Stimulated activated CD8-positive, alpha-beta memory T cell treated with anti-CD3 and anti-CD28 coated beads, Interleukin-12 subunit alpha, Interleukin-12 subunit beta, amount 100 ng/mL, for 4 hours (primary cell): ENCODE measurements around the gene RAB33B.

ENCODE experiments used
- DNase-seq: peaks from one replicate; pipeline ENCODE4 v3.0.0-alpha.2; 2020; ENCODE audit warnings: low read depth

Gene RAB33B

GRCh38 chr4:139508581-139509237, 54.8 kb downstream of the RAB33B start:
- DNase-seq: no peak

- DNase-seq: no peak
These were observed 55.9 kb downstream of the RAB33B start for GRCh38 chr4:139509727-139510410.

GRCh38 chr4:139511320-139511719, 57.4 kb downstream of the RAB33B start:
- no peak for DNase-seq

- DNase-seq: no peak
These were observed 60.6 kb downstream of the RAB33B start for GRCh38 chr4:139514382-139515059.

- DNase-seq: no peak
These were observed 61.6 kb downstream of the RAB33B start for GRCh38 chr4:139515531-139515958.

- DNase-seq: no peak
These were observed 68.0 kb downstream of the RAB33B start for GRCh38 chr4:139521754-139522401.

GRCh38 chr4:139522457-139522856, 68.5 kb downstream of the RAB33B start:
- no peak for DNase-seq

GRCh38 chr4:139523076-139523475, 69.2 kb downstream of the RAB33B start:
- no peak for DNase-seq

GRCh38 chr4:139524062-139524631, 70.2 kb downstream of the RAB33B start:
- no peak for DNase-seq

- DNase-seq: no peak
These were observed 71.5 kb downstream of the RAB33B start for GRCh38 chr4:139525414-139525813.
